IMR-90 (cell line): ENCODE measurements around the gene RXRB. TPM values are rescaled to one million over a fixed set of nuclear protein-coding genes. Genes with fewer than 3 reads are reported as not detected.

Experiments used
- ATAC-seq: fragments of 200-7000 bp; cut with Tn5 transposase; 2 replicates; pipeline ENCODE4 v1.9.1; 2020; ENCODE audit warnings: low read depth, mild to moderate bottlenecking, moderate library complexity
- BruUV-seq: library from RNA; stranded (reverse); fragments of 400-500 nt; replicated peaks from 2 replicates; lab custom pipeline; 2021; lab: Mats Ljungman, UMichigan
- CTCF ChIA-PET: fragments of 300-600 bp; formaldehyde crosslinking; extraction: SDS; loops from one replicate; lab custom pipeline; 2021; ENCODE audit warnings: antibody characterized with exemption; lab: Yijun Ruan, JAX
- POLR2A ChIA-PET: fragments of 300-600 bp; sonication (Branson Sonifier 250); formaldehyde crosslinking; loops from one replicate; lab custom pipeline; 2022; ENCODE audit warnings: antibody characterized with exemption; ENCODE audit not compliant: unreplicated experiment; lab: Charles Lee
- DNase-seq: peaks from one replicate; pipeline ENCODE4 v3.0.0; 2013
- H2AFZ ChIP-seq: replicated peaks from 2 replicates; pipeline ENCODE3; 2013; ENCODE audit warnings: low read length, mild to moderate bottlenecking; ENCODE audit not compliant: poor library complexity
- H2AK5ac ChIP-seq: 2 replicates; pipeline ENCODE4 v1.6.1; 2013; ENCODE audit warnings: low read depth, low read length, inconsistent platforms
- H2AK9ac ChIP-seq: replicated peaks from 2 replicates; pipeline ENCODE3; 2013; ENCODE audit warnings: mild to moderate bottlenecking, low read depth, low read length, moderate library complexity; ENCODE audit not compliant: poor library complexity
- H2BK120ac ChIP-seq: 2 replicates; pipeline ENCODE4 v1.6.1; 2013; ENCODE audit warnings: low read depth, low read length, inconsistent platforms
- H2BK15ac ChIP-seq: 3 replicates; pipeline ENCODE4 v1.6.1; 2013; ENCODE audit warnings: low read depth, low read length, inconsistent platforms
- H2BK20ac ChIP-seq: 2 replicates; pipeline ENCODE4 v1.6.1; 2013; ENCODE audit warnings: low read depth, mild to moderate bottlenecking, inconsistent platforms, low read length, moderate library complexity
- H2BK5ac ChIP-seq: 2 replicates; pipeline ENCODE4 v1.6.1; 2013; ENCODE audit warnings: mild to moderate bottlenecking, low read depth, low read length, inconsistent platforms; ENCODE audit not compliant: poor library complexity, severe bottlenecking
- H3K14ac ChIP-seq: replicated peaks from 2 replicates; pipeline ENCODE4 v1.6.1; 2013; ENCODE audit warnings: low read depth, low read length, inconsistent platforms
- H3K18ac ChIP-seq: 2 replicates; pipeline ENCODE4 v1.6.1; 2013; ENCODE audit warnings: low read depth, low read length, control low read depth
- H3K23ac ChIP-seq: 2 replicates; pipeline ENCODE4 v1.6.1; 2013; ENCODE audit warnings: low read depth, low read length, inconsistent platforms
- H3K27ac ChIP-seq: 2 replicates; pipeline ENCODE4 v1.5.1; 2013; ENCODE audit warnings: mild to moderate bottlenecking, control low read depth, low read length; ENCODE audit not compliant: insufficient read depth
- H3K27me3 ChIP-seq: 2 replicates; pipeline ENCODE4 v1.6.1; 2013; ENCODE audit warnings: low read length; ENCODE audit not compliant: control insufficient read depth, insufficient read depth
- H3K36me3 ChIP-seq: 2 replicates; pipeline ENCODE4 v1.6.1; 2013; ENCODE audit warnings: low read length, mixed read lengths; ENCODE audit not compliant: control insufficient read depth, insufficient read depth
- H3K4ac ChIP-seq: 2 replicates; pipeline ENCODE4 v1.6.1; 2013; ENCODE audit warnings: low read depth, low read length, inconsistent platforms
- H3K4me1 ChIP-seq: 2 replicates; pipeline ENCODE4 v1.6.1; 2013; ENCODE audit warnings: low read length, mixed read lengths; ENCODE audit not compliant: control insufficient read depth, insufficient read depth
- H3K4me2 ChIP-seq: 2 replicates; pipeline ENCODE4 v1.6.1; 2013; ENCODE audit warnings: low read depth, mild to moderate bottlenecking, control low read depth, low read length, moderate library complexity
- H3K4me3 ChIP-seq: 2 replicates; pipeline ENCODE4 v1.5.1; 2013; ENCODE audit warnings: low read depth, mild to moderate bottlenecking, control low read depth, low read length, moderate library complexity; ENCODE audit not compliant: insufficient read depth
- H3K56ac ChIP-seq: 2 replicates; pipeline ENCODE4 v1.6.1; 2013; ENCODE audit warnings: low read length, inconsistent platforms; ENCODE audit not compliant: insufficient read depth; ENCODE audit errors: extremely low read depth
- H3K79me1 ChIP-seq, 2 experiments: 2 replicates each; pipeline ENCODE4 v1.6.1; 2013; ENCODE audit warnings: low read length in 2 of 2, inconsistent platforms in 1 of 2, low read depth in 1 of 2
- H3K9ac ChIP-seq: 2 replicates; pipeline ENCODE4 v1.6.1; 2013; ENCODE audit warnings: low read depth, low read length, control low read depth
- H3K9me1 ChIP-seq: 2 replicates; pipeline ENCODE4 v1.6.1; 2013; ENCODE audit warnings: low read length, inconsistent platforms; ENCODE audit not compliant: insufficient read depth
- H3K9me3 ChIP-seq: 2 replicates; pipeline ENCODE4 v1.6.1; 2013; ENCODE audit warnings: low read length; ENCODE audit not compliant: control insufficient read depth, insufficient read depth
- H4K20me1 ChIP-seq: 2 replicates; pipeline ENCODE4 v1.6.1; 2013; ENCODE audit warnings: low read length, inconsistent platforms; ENCODE audit not compliant: insufficient read depth
- H4K5ac ChIP-seq: 2 replicates; pipeline ENCODE4 v1.6.1; 2013; ENCODE audit warnings: mild to moderate bottlenecking, low read depth, low read length, control low read depth
- H4K8ac ChIP-seq, 2 experiments: 2 replicates each; pipeline ENCODE4 v1.6.1; 2013; ENCODE audit warnings: low read depth in 2 of 2, low read length in 2 of 2, control low read depth in 1 of 2, inconsistent platforms in 1 of 2
- H4K91ac ChIP-seq: 2 replicates; pipeline ENCODE4 v1.6.1; 2013; ENCODE audit warnings: low read depth, low read length, inconsistent platforms; ENCODE audit not compliant: insufficient read depth
- MAZ ChIP-seq: IDR thresholded peaks from 2 replicates; pipeline ENCODE4 v1.6.1; 2012; ENCODE audit warnings: low read depth, mild to moderate bottlenecking, low read length, improper control_type of control experiment, moderate library complexity, borderline replicate concordance
- RAD21 ChIP-seq: IDR thresholded peaks from 2 replicates; pipeline ENCODE4 v1.6.1; 2012; ENCODE audit warnings: low read length, improper control_type of control experiment
- WGBS, 2 experiments: methylation state at CpG; one replicate each; pipeline versions ENCODE4 v1.1.5 to v1.1.7; 2013; ENCODE audit warnings: missing lambda C conversion rate in 2 of 2; ENCODE audit not compliant: insufficient read length in 1 of 2; ENCODE audit errors: extremely low coverage in 2 of 2; 5-methylcytosine and 5-hydroxymethylcytosine counted together
- dilution Hi-C: fragments of 300-500 bp; cut with HindIII; formaldehyde crosslinking; loops from one replicate; pipeline ENCODE4 v1.14.3; 2018; ENCODE audit warnings: low sequenced_read_pairs; ENCODE audit not compliant: unreplicated experiment
- in situ Hi-C: fragments of 300-500 bp; cut with MboI; formaldehyde crosslinking; loops from 3 replicates; pipeline ENCODE4 v1.14.3; 2019; ENCODE audit warnings: low sequenced_read_pairs, inconsistent platforms, mixed read lengths
- intact Hi-C: fragments of 100-400 bp; cut with micrococcal nuclease; formaldehyde crosslinking; loops from 2 replicates; pipeline ENCODE4 v1.10.0; 2022
- polyA plus RNA-seq, 3 experiments: library from polyadenylated mRNA; depleted of rRNA; stranded (reverse); fragments of >200 nt; gene quantifications; 2 replicates each; pipeline ENCODE4 v1.2.3, GENCODE V29; 2012; ENCODE audit warnings: low replicate concordance in 1 of 3
- total RNA-seq: library from RNA; depleted of rRNA; stranded (reverse); fragments of >200 nt; gene quantifications from 2 replicates; pipeline ENCODE4 v1.2.3, GENCODE V29; 2012
- TF ChIP-seq, protein P1 (sequence below): fragments of 150-350 bp; IDR thresholded peaks from 2 replicates; pipeline ENCODE4 v1.6.1; 2016; ENCODE audit warnings: low read depth, mild to moderate bottlenecking, low read length, moderate library complexity, borderline replicate concordance

The RXRB gene
- total and polyA plus RNA-seq, 2 of the 4 experiments (the other 2 are of a cell fraction): 18.6 to 53.7 TPM

DNA sequence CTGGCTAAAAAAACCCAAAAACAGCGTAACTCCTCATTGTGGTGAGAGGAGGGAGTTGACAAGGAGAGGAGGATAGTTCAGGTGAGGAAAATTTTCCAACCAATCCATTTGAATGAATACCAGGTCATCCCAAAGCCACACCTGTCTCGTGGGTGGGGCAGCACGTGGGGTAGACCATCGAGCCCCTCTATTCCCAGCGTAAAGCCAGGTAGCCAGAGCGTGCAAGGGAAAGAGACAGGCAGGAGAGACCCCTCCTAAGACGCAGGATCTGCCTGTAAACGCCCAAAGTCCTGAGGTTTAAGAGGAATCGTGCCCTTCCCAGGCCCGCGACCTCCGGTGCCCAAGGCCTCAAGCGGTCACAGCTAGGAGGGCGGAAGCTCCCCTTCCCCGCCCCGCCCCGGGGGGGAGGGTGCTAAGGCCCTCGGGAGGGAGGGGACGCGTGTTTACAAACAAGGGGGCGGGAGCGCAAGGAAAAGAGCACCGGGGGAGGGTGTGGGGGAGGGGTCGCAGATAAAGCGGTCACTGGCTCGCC, 712 bp downstream of the RXRB start:
- no peaks in the 10 kb centered on the region for H3K9me3 ChIP-seq
- peak overlapping the region; percentile 99 for H2AK9ac ChIP-seq
- peak overlapping the region; percentile 81 for H2AK5ac ChIP-seq
- CTCF ChIA-PET: no interaction called here
- ATAC-seq: peak; percentile 31
- peak overlapping the region; percentile 95 for H3K27ac ChIP-seq
- peak overlapping the region; percentile 45; the same call in 1 of the 2 replicates for H3K56ac ChIP-seq
- peak overlapping the region; percentile 73 for H3K4me3 ChIP-seq
- H4K5ac ChIP-seq: peak overlapping the region; percentile 82
- WGBS, 2 experiments: no CpG with 5 or more reads among the region's 26 CpGs
- H3K4ac ChIP-seq: peak overlapping the region; percentile 99
- BruUV-seq: no TSS peak
- peak overlapping the region; percentile 53; the same call in 1 of the 2 replicates for H2BK120ac ChIP-seq
- peak overlapping the region; percentile 60 to 66; a peak in 2 of 4 replicates for H4K8ac ChIP-seq
- no peaks in the 10 kb centered on the region for H3K27me3 ChIP-seq
- H3K4me2 ChIP-seq: peak overlapping the region; percentile 99
- H3K23ac ChIP-seq: peak overlapping the region; percentile 84
- in situ Hi-C loops: no loop called here
- peaks cover 22 to 90% of the 10 kb centered on the region in 2 experiments; a peak in 3 of 4 replicates for H3K79me1 ChIP-seq
- intact Hi-C loops: loop anchor here (2.0 kb wide), 2 partner anchors 49 to 227 kb away; no protein-coding TSS in a partner anchor
- no peak overlapping the region for H2BK20ac ChIP-seq
- 0 out of 2 replicates have a peak overlapping the region, but pooled peaks have one; percentile 42 for H3K18ac ChIP-seq
- H3K9me1 ChIP-seq: peaks cover 27% of the 10 kb centered on the region
- dilution Hi-C loops: no loop called here
- peak overlapping the region; percentile 99 for H2AFZ ChIP-seq
- peak overlapping the region; percentile 97 for H2BK5ac ChIP-seq
- peaks cover 62% of the 10 kb centered on the region; the same call in 1 of the 2 replicates for H4K20me1 ChIP-seq
- H3K9ac ChIP-seq: peak overlapping the region; percentile 96
- TF ChIP-seq RAD21 (no peak), MAZ (peak; percentile 60; the same call in 1 of the 2 replicates)
- TF ChIP-seq, protein P1, sequence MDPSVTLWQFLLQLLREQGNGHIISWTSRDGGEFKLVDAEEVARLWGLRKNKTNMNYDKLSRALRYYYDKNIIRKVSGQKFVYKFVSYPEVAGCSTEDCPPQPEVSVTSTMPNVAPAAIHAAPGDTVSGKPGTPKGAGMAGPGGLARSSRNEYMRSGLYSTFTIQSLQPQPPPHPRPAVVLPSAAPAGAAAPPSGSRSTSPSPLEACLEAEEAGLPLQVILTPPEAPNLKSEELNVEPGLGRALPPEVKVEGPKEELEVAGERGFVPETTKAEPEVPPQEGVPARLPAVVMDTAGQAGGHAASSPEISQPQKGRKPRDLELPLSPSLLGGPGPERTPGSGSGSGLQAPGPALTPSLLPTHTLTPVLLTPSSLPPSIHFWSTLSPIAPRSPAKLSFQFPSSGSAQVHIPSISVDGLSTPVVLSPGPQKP: no peak
- DNase-seq: peak; percentile 35
- no peak overlapping the region for H2BK15ac ChIP-seq
- peak overlapping the region; percentile 50; the same call in 1 of the 2 replicates for H4K91ac ChIP-seq
- POLR2A ChIA-PET: interaction anchor here (0.6 kb wide), 1 partner anchor 10 kb away, joined by 3 read pairs; no protein-coding TSS in a partner anchor
- H3K36me3 ChIP-seq: peaks cover 47% of the 10 kb centered on the region
- H3K4me1 ChIP-seq: peaks cover 14% of the 10 kb centered on the region
- peak overlapping the region; percentile 98; the same call in 1 of the 2 replicates for H3K14ac ChIP-seq
